Measurements from ENCODE around the gene IMPA2. TPM values are rescaled to one million over a fixed set of nuclear protein-coding genes. Genes with fewer than 3 reads are reported as not detected.

Gene IMPA2
- total RNA-seq, 2 donors from 2014 or later, result 269 to 446 TPM

DNA sequence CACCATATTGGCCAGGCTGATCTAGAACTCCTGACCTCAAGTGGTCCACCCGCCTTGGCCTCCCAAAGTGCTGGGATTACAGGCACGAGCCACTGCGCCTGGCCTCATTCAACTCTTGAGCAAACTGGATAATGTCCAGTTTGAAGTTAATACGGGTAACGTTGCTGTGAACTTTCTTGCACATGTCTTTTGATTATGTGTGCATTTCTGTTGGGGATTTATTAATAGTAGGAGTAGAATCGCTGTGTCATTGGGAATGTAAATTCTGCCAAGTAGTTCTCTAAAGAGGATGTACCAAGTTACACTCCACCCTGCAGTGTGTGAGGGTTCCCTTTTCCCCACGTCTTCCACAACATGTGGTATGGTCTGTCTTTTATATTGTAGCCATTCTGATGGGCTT, 6.2 kb downstream of the IMPA2 start:
- no peak for DNase-seq
- no peak for ATAC-seq
- H3K4me1 ChIP-seq, result peaks cover 96% of the 10 kb centered on the region
- H3K27me3 ChIP-seq, result no peaks in the 10 kb centered on the region
- no peak overlapping the region for H3K4me3 ChIP-seq
- WGBS, 2 donors, result 28 to 50% methylated on average over 7 of the region's 7 CpGs
- intact Hi-C loops (cut with DNase I), result no loop called here
- TF ChIP-seq CTCF (IDR thresholded peaks at IDR 0.05) (no peak), POLR2A (IDR thresholded peaks at IDR 0.05) (no peak)
- peak overlapping the region; percentile 45 to 98 (median 79) for H3K27ac ChIP-seq
- no peaks in the 10 kb centered on the region for H3K36me3 ChIP-seq (replicated peaks in 1 of 2; ENCODE audit: insufficient read depth in 1 of 2, low read depth in 2 of 2)
- no peaks in the 10 kb centered on the region for H3K9me3 ChIP-seq

GRCh38 chr18:11989174-11989573, 7.9 kb downstream of the IMPA2 start:
- DNase-seq (no peak), ATAC-seq (no peak)
- no peaks in the 10 kb centered on the region for H3K9me3 ChIP-seq
- no peaks in the 10 kb centered on the region for H3K36me3 ChIP-seq (replicated peaks in 1 of 2; ENCODE audit: insufficient read depth in 1 of 2, low read depth in 2 of 2)
- intact Hi-C loops (cut with DNase I), result no loop called here
- H3K27me3 ChIP-seq, result no peaks in the 10 kb centered on the region
- peak overlapping the region; percentile 72 to 98 (median 90) for H3K27ac ChIP-seq
- no peak overlapping the region for H3K4me3 ChIP-seq
- 30 to 31% methylated on average over 8 of the region's 8 CpGs for WGBS, 2 donors
- TF ChIP-seq CTCF (IDR thresholded peaks at IDR 0.05) (no peak), POLR2A (IDR thresholded peaks at IDR 0.05) (no peak)
- peaks cover 98% of the 10 kb centered on the region for H3K4me1 ChIP-seq

DNA sequence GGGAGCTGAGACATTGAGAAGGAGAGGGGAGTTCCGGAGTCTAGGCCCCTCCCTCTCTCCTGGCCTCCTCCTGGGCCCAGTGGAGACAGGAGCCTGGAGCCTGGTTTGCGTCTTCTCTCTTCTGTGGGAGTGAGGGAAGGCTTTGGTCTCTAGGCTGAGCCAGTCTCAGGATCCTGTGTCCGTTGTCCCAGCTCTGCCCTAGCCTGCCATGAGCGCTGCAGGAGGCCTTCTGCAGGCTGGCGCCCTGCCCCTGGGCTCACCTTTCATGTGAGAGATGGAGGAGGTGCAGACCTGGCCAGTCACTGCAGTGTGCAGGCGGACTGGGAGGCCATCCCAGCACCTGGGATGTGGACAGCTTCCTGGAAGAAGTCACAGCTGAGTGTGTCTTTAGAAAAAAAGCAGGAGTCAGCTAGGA, 8.7 kb downstream of the IMPA2 start:
- Histone ChIP-seq H3K4me1 (peaks cover 98% of the 10 kb centered on the region), H3K27ac (peak overlapping the region; percentile 72 to 98 (median 90)), H3K27me3 (no peaks in the 10 kb centered on the region), H3K9me3 (no peaks in the 10 kb centered on the region), H3K36me3 (replicated peaks in 1 of 2; ENCODE audit: insufficient read depth in 1 of 2, low read depth in 2 of 2) (no peaks in the 10 kb centered on the region), H3K4me3 (no peak overlapping the region)
- WGBS, 2 donors, result 17 to 19% methylated on average over 3 to 6 of the region's 6 CpGs
- ATAC-seq, result peak; percentile 72
- peak; percentile 71 to 87 (median 84) for DNase-seq
- intact Hi-C loops (cut with DNase I), result no loop called here
- TF ChIP-seq CTCF (IDR thresholded peaks at IDR 0.05) (no peak), POLR2A (IDR thresholded peaks at IDR 0.05) (peak; percentile 18 to 41 (median 25))

- no peaks in the 10 kb centered on the region for H3K36me3 ChIP-seq (replicated peaks in 1 of 2; ENCODE audit: insufficient read depth in 1 of 2, low read depth in 2 of 2)
- H3K4me3 ChIP-seq, result no peak overlapping the region
- TF ChIP-seq POLR2A (IDR thresholded peaks at IDR 0.05) (no peak), CTCF (IDR thresholded peaks at IDR 0.05) (no peak)
- intact Hi-C loops (cut with DNase I), result no loop called here
- DNase-seq, result peak in 1 of 4 donors; percentile 5
- H3K27ac ChIP-seq, result peak overlapping the region; percentile 85 to 98 (median 93)
- whole genome bisulfite sequencing, 2 donors, result 30 to 37% methylated on average over 9 of the region's 9 CpGs
- ATAC-seq, result no peak
- H3K27me3 ChIP-seq, result no peaks in the 10 kb centered on the region
- no peaks in the 10 kb centered on the region for H3K9me3 ChIP-seq
- H3K4me1 ChIP-seq, result peaks cover 100% of the 10 kb centered on the region
These were observed 9.2 kb downstream of the IMPA2 start for GRCh38 chr18:11990539-11990938.

- H3K9me3 ChIP-seq, result no peaks in the 10 kb centered on the region
- TF ChIP-seq CTCF (IDR thresholded peaks at IDR 0.05), result no peak
- no peak for TF ChIP-seq POLR2A (IDR thresholded peaks at IDR 0.05)
- intact Hi-C loops (cut with DNase I), result no loop called here
These were observed 9.9 kb downstream of the IMPA2 start for GRCh38 chr18:11991021-11991795.

More at GRCh38 chr18:11991021-11991795, 9.9 kb downstream of the IMPA2 start:
- H3K4me1 ChIP-seq, result peaks cover 100% of the 10 kb centered on the region
- ATAC-seq (no peak), DNase-seq (peak in 2 of 4 donors; percentile 48 to 68)
- no peaks in the 10 kb centered on the region for H3K27me3 ChIP-seq
- no peaks in the 10 kb centered on the region for H3K36me3 ChIP-seq (replicated peaks in 1 of 2; ENCODE audit: insufficient read depth in 1 of 2, low read depth in 2 of 2)
- WGBS, 2 donors, result 51 to 57% methylated on average over 16 to 19 of the region's 19 CpGs
- peak overlapping the region; percentile 85 to 98 (median 93) for H3K27ac ChIP-seq
- H3K4me3 ChIP-seq, result no peak overlapping the region

All from body of pancreas (tissue), 4 donors.